Tibial nerve (tissue), 4 donors: ENCODE results near the gene BAHCC1. TPM values are rescaled to one million over a fixed set of nuclear protein-coding genes. Genes with fewer than 3 reads are reported as not detected.
A peak's percentile ranks its signal among the peaks of the same experiment; 100 is the strongest.

Experiments
- DNase-seq, 2 donors: peaks; one replicate each; pipeline ENCODE4 v3.0.0-alpha.2; 2019; ENCODE audit warnings: low spot score in 2 of 2
- H3K27ac ChIP-seq, 4 donors: fragments of 200-600 bp; sonication (generic) in 3 of 4; one replicate each; pipeline ENCODE4 v1.5.1; 2017 to 2019; ENCODE audit warnings: mild to moderate bottlenecking in 1 of 4
- H3K27me3 ChIP-seq, 2 donors: fragments of 200-600 bp; sonication (generic) in 1 of 2; one replicate each; pipeline versions ENCODE4 v1.5.1 to v1.6.0; 2017 to 2019
- H3K36me3 ChIP-seq, 3 donors: fragments of 200-600 bp; sonication (generic); one replicate each; pipeline ENCODE4 v1.5.1; 2018 to 2019
- H3K4me1 ChIP-seq, 4 donors: fragments of 200-600 bp; sonication (generic) in 3 of 4; one replicate each; pipeline ENCODE4 v1.5.1; 2017 to 2019
- H3K4me3 ChIP-seq, 4 donors: fragments of 200-600 bp; sonication (generic) in 3 of 4; one replicate each; pipeline ENCODE4 v1.5.1; 2017 to 2019; ENCODE audit warnings: mild to moderate bottlenecking in 1 of 4, moderate library complexity in 1 of 4
- H3K9me3 ChIP-seq, 4 donors: fragments of 200-600 bp; sonication (generic) in 3 of 4; one replicate each; pipeline ENCODE4 v1.5.1; 2017 to 2019
- CTCF ChIP-seq, 5 experiments: fragments of 200-600 bp in 3 of 5; fragments of 450-650 bp in 2 of 5; sonication (generic) in 3 of 5; IDR thresholded peaks; one replicate each; pipeline ENCODE4 v1.5.1; 2016 to 2019; ENCODE audit warnings: antibody characterized with exemption in 5 of 5, mild to moderate bottlenecking in 3 of 5, moderate library complexity in 2 of 5
- EP300 ChIP-seq, 2 donors: sonication (generic); formaldehyde crosslinking; IDR thresholded peaks; one replicate each; pipeline ENCODE4 v1.6.1; 2017; ENCODE audit warnings: antibody characterized with exemption in 2 of 2, mild to moderate bottlenecking in 1 of 2
- POLR2A ChIP-seq, 2 donors: fragments of 450-650 bp; IDR thresholded peaks; one replicate each; pipeline ENCODE4 v1.6.1; 2017; ENCODE audit warnings: antibody characterized with exemption in 2 of 2, mild to moderate bottlenecking in 2 of 2, moderate library complexity in 2 of 2
- WGBS, 2 donors: methylation state at CpG; one replicate each; pipeline ENCODE4 v1.1.5; 2018; 5-methylcytosine and 5-hydroxymethylcytosine counted together
- total RNA-seq, 4 donors: library from RNA; depleted of rRNA; stranded (reverse); fragments of >200 nt; gene quantifications; one replicate each; pipeline ENCODE4 v1.1.0, GENCODE V29; 2016

The BAHCC1 gene
- total RNA-seq, 4 donors from 2014 or later, result 15.1 to 38.7 (median 27.4) TPM

- Histone ChIP-seq H3K4me3 (peak overlapping the region in 1 of 4 donors; percentile 35), H3K4me1 (peaks cover 0 to 73% (median 56%) of the 10 kb centered on the region in 4 donors)
These were observed 7.8 kb downstream of the BAHCC1 start for GRCh38 chr17:81402981-81403467.

GRCh38 chr17:81403671-81404534 is 8.6 kb downstream of the BAHCC1 start:
- WGBS, 2 donors, result 54 to 58% methylated on average over 39 of the region's 39 CpGs
- H3K9me3 ChIP-seq, result no peaks in the 10 kb centered on the region
- TF ChIP-seq EP300 (IDR thresholded peaks at IDR 0.05) (peak in 1 of 2 donors; percentile 50), CTCF (IDR thresholded peaks at IDR 0.05) (no peak)
- DNase-seq, result no peak
- peak overlapping the region in 2 of 4 donors; percentile 2 to 36 for H3K4me3 ChIP-seq
- peaks cover 0 to 72% (median 54%) of the 10 kb centered on the region in 4 donors for H3K4me1 ChIP-seq
- H3K27me3 ChIP-seq, result no peaks in the 10 kb centered on the region
- no peaks in the 10 kb centered on the region for H3K36me3 ChIP-seq
- peak overlapping the region; percentile 52 to 99 (median 94) for H3K27ac ChIP-seq

More at GRCh38 chr17:81402981-81403467, 7.8 kb downstream of the BAHCC1 start:
- peak overlapping the region in 3 of 4 donors; percentile 92 to 99 (median 96) for H3K27ac ChIP-seq
- no peaks in the 10 kb centered on the region for H3K9me3 ChIP-seq
- no peaks in the 10 kb centered on the region for H3K27me3 ChIP-seq
- WGBS, 2 donors, result 66 to 74% methylated on average over 9 of the region's 9 CpGs
- H3K36me3 ChIP-seq, result no peaks in the 10 kb centered on the region
- no peak for DNase-seq
- TF ChIP-seq CTCF (IDR thresholded peaks at IDR 0.05) (peak in 1 of 5 experiments; percentile 6), POLR2A (IDR thresholded peaks at IDR 0.05) (no peak)

- H3K27me3 ChIP-seq, result no peaks in the 10 kb centered on the region
- H3K4me3 ChIP-seq, result no peak overlapping the region
- TF ChIP-seq CTCF (IDR thresholded peaks at IDR 0.05) (no peak), EP300 (IDR thresholded peaks at IDR 0.05) (no peak), POLR2A (IDR thresholded peaks at IDR 0.05) (no peak)
- 66 to 70% methylated on average over 11 of the region's 11 CpGs for WGBS, 2 donors
- DNase-seq, result no peak
- H3K27ac ChIP-seq, result peak overlapping the region in 3 of 4 donors; percentile 52 to 99 (median 92)
- no peaks in the 10 kb centered on the region for H3K36me3 ChIP-seq
- no peaks in the 10 kb centered on the region for H3K9me3 ChIP-seq
- H3K4me1 ChIP-seq, result peaks cover 0 to 79% (median 54%) of the 10 kb centered on the region in 4 donors
These were observed 9.4 kb downstream of the BAHCC1 start for GRCh38 chr17:81404558-81405165.

- no peaks in the 10 kb centered on the region for H3K9me3 ChIP-seq
- no peak for DNase-seq
- H3K36me3 ChIP-seq, result no peaks in the 10 kb centered on the region
- no peak overlapping the region for H3K4me3 ChIP-seq
- WGBS, 2 donors, result 35 to 50% methylated on average over 7 of the region's 7 CpGs
- TF ChIP-seq POLR2A (IDR thresholded peaks at IDR 0.05), result no peak
- TF ChIP-seq EP300 (IDR thresholded peaks at IDR 0.05), result peak; percentile 53 to 80
- H3K27me3 ChIP-seq, result no peaks in the 10 kb centered on the region
- H3K27ac ChIP-seq, result peak overlapping the region in 3 of 4 donors; percentile 10 to 99 (median 92)
- H3K4me1 ChIP-seq, result peaks cover 0 to 84% (median 54%) of the 10 kb centered on the region in 4 donors
These were observed 10.2 kb downstream of the BAHCC1 start for GRCh38 chr17:81405411-81405872.

- H3K36me3 ChIP-seq, result no peaks in the 10 kb centered on the region
- no peak for DNase-seq
- peaks cover 0 to 75% (median 46%) of the 10 kb centered on the region in 4 donors for H3K4me1 ChIP-seq
- TF ChIP-seq EP300 (IDR thresholded peaks at IDR 0.05) (no peak), POLR2A (IDR thresholded peaks at IDR 0.05) (no peak), CTCF (IDR thresholded peaks at IDR 0.05) (no peak)
- no peak overlapping the region for H3K4me3 ChIP-seq
- H3K27me3 ChIP-seq, result no peaks in the 10 kb centered on the region
- no peaks in the 10 kb centered on the region for H3K9me3 ChIP-seq
- peak overlapping the region in 3 of 4 donors; percentile 10 to 99 (median 92) for H3K27ac ChIP-seq
- 68 to 71% methylated on average over 37 to 40 of the region's 42 CpGs for WGBS, 2 donors
These were observed 11.1 kb downstream of the BAHCC1 start for GRCh38 chr17:81406117-81406953.
